ENCODE results near the gene PRPF40B.
"Not testable (repeated sequence)": the region's sequence is repeated elsewhere in the genome, so short reads cannot be mapped to it uniquely, and the experiment has no call there.

Gene PRPF40B

DNA sequence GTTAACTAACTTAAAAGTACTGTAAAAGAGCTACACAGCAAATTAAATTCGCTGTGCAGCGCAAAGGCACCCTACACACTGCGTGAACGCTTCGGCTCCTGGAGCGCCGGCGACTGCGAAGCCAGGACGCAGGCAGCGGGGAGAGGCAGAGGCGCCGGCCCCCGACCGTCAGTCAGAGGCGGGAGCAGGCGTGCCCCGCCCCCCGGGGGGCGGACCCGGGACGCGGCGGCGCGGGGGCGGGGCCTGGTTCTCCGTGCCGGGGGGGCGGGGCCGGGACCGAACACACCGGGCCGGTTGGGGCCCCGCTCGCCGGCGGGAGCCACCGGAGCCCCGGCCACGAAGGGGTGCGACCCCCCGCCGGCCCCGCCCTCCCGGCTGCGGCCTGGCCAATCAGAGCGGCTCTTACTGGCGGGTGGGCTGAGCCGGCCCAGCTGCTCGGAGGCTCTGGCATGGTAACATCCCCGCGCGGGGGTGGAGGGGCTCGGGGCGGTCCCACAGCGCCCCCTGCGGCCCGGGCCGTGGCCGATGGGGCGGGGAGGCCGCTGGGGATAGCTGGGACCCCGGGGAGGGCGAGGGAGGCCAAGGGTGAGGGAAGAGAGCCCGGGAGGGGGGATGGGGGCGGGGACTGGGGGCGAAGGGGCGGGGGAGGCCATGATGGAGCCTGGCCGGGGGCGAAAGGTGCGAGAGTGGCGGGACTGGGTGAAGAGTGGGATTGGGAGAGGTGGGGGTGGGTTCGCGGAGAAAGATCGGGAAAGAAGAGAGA is at the start of gene PRPF40B:
Gene PRPF40B, plus strand, starts transcription at position 420 of the 763 bp plus-strand sequence. Its CDS starts 30 bp downstream, at position 450.
- no peak for FAIRE-seq

GRCh38 chr12:49577589-49578315 is 45.6 kb upstream of the PRPF40B start:
- FAIRE-seq = no peak

DNA sequence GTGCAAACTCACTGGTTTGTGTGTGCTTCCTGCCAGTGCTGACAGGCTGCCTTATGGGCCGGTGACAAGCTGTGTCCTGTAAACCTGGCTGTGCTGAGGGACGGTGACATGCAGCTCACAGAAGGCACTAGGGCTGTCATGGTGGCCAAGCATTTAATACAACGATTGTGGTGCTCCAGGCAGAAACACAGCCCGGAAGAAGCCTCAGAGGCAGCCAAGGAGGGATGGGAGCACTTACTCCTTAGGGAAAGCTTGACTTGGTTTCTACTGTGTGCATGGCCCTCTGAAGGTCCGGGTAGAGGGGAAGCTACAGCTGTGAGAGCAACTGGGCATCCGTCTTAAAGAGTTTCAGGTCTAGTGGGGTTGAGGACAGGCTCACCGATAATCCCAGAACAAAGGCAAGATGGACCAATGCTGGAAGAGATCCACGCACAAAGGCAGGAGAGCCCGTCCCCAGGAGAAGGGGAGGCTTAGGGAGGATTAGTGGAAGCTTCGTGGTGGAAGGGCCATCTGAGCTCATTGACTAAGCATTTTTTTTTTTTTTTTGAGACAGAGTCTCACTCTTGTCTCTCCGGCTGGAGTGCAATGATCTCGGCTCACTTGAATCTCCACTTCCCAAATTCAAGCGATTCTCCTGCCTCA is 44.8 kb upstream of the PRPF40B start:
- no peak for FAIRE-seq

DNA sequence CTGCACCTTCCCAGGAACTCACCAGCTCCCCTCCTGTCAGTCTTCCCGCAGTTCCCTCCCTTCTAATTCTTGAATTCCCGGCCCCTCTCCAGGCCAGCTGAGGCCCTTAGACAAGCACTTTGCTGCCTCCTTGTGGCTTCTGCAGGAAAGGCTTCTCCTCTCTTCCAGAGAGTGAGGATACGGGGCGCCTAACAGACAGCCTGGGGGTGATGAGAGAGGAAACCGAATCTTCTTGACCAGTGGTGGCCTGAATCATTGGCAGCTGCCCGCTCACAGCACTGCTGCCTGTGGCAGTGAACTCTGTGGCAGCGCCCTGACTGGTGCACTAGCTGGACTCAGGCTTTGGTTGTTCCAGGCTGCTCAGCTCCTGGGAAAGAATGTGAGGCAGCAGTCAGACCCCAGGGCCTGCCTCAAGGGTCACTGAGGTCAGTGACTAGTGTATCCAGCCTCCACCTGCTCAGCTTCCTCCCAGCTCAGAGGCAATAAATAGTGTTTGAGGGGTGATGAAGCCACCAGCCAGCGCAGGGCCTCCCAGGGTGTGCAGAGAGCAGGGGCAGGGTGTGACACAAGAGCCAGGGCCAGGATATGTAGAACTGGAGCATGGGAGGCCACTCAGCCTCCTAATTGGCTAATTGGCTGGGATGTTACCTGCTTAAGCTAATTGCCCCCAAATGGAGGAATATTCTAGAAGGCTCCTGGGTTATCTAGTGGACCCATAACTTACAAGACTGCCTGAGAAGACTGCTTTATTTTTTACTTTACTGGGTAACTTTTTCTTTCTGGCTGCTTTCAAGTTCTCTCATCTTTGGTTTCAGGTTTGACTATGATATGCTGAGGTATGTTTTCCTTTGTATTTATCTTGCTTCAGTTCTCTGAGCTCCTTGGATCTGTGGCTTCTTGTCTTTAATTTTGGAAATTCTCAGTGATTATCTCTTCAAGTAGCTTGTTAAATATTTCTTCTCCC is 42.5 kb upstream of the PRPF40B start:
- no peak for FAIRE-seq

DNA sequence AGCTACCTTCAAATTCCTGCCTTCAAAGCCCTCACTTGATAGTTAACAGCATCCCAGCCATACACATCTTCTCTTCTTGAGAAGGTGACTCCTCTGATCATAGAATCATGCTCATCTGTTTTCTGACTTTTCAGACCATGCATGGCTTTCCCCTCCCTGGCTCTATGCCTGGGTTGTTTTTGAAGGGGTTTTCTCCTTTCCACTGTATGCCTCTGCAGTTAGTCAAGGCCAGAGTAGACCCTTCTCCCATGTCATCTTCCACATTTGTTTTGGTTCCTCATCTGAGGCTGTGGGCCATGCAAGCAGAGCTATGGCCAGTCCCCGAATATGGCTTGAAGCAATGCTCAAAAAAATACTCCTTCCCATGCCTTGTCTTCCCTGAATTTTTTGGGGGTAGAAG is 41.2 kb upstream of the PRPF40B start:
- FAIRE-seq = no peak

- FAIRE-seq = no peak
Measured at GRCh38 chr12:49582850-49583249, 40.5 kb upstream of the PRPF40B start.

GRCh38 chr12:49583366-49584094 is 39.8 kb upstream of the PRPF40B start:
- no peak for FAIRE-seq

DNA sequence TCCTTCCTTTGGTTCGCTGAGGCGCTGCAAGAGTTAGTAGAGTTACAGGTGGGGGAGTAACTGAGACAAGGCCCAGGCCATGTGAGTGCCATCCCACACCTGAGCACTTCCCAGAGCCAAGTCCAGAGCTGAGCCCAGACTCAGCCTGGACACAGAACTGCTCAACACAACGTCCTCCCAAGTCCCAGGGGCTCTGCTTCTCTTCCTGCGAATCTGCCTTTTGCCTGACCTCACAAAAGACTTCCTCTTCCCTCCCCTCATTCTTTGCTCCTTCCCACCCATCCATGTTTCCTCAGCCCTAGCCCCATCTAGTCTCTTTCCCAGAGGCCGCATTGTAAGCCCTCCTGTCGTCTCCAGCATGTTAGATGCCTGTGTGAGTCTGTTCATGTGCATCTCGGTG is 38.8 kb upstream of the PRPF40B start:
- no peak for FAIRE-seq

- FAIRE-seq = no peak
Measured at GRCh38 chr12:49585477-49586459, 37.6 kb upstream of the PRPF40B start.

GRCh38 chr12:49587174-49587908 is 36.0 kb upstream of the PRPF40B start:
- FAIRE-seq = no peak

GRCh38 chr12:49588281-49588680 is 35.1 kb upstream of the PRPF40B start:
- FAIRE-seq = no peak

DNA sequence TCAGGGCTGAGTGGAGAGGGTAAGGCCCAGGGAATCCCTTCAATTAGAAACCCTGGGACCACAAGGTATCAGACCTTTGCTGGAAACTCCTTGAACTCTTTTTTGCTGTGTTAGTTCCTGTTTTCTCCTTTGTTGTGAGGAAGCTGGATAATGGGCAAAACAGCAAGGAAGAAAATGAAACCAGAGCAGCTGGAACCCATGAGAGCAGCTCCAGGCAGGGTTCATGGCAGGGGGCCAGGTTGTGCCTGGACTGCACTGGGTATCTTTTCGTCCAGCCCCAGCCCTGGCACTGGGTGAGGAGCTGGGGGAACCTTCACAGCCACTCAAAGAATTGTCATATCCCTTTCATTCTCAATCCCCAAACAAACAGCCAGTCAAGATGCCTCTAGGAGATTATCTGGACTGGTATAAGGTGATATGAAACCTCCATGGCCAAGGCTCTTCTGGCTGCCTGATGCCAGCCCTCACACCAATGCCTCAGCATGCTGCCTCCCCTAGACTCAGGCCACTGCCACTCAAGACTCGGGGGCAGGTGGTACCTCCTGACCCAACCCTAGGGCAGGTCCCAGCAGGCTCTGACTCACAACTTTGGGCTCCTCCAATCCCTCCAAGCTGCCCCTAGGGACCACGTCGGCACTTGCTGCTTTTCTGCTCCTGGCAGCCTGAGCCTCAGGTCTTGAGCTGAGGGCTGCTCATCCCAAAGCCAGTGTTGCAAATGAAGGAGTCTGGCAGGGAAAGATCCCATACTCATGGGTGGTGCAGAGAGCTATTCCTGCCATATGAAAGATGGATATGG is 34.4 kb upstream of the PRPF40B start:
- FAIRE-seq = no peak

DNA sequence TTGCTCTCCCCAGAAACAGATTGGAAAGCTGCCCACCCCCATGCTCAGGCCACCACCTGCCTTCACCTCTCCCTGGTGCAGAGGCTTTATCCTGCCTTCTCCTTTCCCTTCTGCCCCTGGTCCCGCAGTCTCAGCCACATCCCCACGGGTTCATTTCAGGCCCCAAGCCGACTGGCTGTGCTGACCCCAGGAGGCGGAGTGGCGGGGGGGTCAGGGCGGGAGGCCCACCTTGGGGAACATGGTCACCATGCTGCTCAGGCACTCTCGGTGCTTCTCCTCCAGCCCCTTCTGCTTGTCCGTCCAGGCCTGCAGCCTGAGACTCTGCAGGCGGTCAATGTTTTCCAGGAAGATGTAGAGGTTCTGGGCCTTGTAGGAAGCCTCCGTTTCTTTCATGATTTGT is 24.8 kb upstream of the PRPF40B start:
- no peak for FAIRE-seq

DNA sequence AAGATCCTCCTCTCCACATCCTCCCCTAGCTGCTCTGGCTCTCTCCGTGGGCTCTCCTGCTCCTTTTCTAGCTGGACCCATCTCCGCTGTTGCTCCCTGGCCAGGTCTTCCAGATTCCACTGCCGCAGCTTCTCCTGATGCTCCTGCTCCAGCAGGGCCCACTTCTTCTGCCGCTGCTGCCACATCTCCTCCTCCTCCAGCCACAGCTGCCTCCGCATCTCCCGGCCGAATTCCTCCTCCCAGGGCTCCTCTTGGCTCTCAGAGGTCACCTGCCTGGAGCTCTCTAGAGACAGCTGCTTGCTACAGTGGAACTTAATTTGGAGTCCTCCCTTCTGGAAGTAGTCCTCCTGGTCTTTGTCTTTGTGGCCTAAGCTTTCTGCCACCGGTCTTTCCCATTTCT is 23.4 kb upstream of the PRPF40B start:
- no peak for FAIRE-seq

DNA sequence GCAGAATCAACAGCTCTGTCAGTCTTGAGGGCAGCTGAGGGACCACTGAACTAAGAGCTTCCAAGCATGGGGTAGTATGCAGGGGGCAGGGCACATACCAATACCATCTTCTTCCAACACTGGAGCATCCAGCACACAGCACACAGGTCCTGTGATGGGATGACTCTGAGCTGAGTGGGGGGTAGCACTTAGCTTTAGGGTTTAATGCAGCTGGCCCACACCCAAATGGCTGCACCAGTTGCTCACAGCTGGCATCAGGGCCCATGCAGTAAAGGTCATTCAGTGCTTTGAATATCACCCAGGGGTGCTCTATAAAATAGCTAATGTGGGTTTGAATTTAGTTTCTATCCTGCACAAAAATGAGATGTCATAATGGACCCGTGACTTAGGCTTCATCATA is 19.6 kb upstream of the PRPF40B start:
- FAIRE-seq = no peak

DNA sequence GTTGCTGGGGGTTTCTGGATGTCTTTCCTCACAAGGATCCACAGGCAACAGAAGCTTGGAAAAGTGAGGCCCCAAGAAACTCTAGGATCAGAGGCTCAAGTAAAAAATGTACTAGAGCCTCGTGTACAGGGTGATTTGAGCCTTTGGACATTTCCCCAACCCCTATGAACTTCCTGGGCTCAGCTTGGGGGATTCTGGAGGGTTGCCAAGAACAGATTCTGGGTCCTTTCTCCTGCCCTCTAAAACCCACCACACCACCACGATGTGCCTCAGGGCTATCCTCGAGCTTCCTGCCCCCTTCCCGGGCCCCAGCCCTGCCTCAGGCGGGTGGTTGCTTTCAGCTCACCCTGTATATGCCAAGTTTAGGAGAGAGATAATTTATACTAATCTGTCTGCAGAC is 18.5 kb upstream of the PRPF40B start:
- FAIRE-seq = no peak

DNA sequence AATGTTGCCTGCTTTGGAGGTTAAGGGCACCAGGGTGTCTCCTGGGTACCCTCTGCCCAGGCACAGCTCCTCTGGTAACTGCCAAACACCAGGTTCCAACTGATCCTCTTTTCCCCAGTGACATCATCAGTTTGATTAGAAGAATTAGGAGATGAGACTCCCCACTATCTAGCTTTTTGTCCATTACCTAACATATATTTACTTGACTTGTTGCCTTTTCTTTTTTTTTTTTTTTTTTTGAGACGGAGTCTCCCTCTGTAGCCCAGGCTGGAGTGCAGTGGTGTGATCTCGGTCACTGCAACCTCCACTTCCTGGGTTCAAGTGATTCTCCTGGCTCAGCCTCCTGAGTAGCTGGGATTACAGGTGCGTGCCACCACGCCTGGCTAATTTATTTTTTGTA is 17.8 kb upstream of the PRPF40B start, which contains the start of gene FAM186B:
Gene FAM186B, minus strand, starts transcription at position 101 of the 400 bp plus-strand sequence. CDS start 162 bp downstream, outside the sequence.
- not testable (repeated sequence) for FAIRE-seq

GRCh38 chr12:49609059-49609874 is 14.1 kb upstream of the PRPF40B start:
- no peak for FAIRE-seq
